ENCODE results near the gene C1QL2.

Gene C1QL2

GRCh38 chr2:119196301-119197125, 38.0 kb upstream of the C1QL2 start:
- Mint-ChIP-seq H3K27me3 (ENCODE audit: low read depth, poor library complexity) (peaks cover 71% of the 10 kb centered on the region), H3K27ac (no peak overlapping the region)

GRCh38 chr2:119195887-119196286, 37.3 kb upstream of the C1QL2 start:
- Mint-ChIP-seq H3K27me3 (ENCODE audit: low read depth, poor library complexity) (peaks cover 69% of the 10 kb centered on the region), H3K36me3 (ENCODE audit: low read depth) (no peaks in the 10 kb centered on the region), H3K4me3 (no peak overlapping the region), H3K9me3 (peaks cover 4% of the 10 kb centered on the region), H3K27ac (no peak overlapping the region), H3K4me1 (peaks cover under 1% of the 10 kb centered on the region)
- TF ChIP-seq CTCF (IDR thresholded peaks at IDR 0.05): no peak
- DNase-seq: no peak

More at GRCh38 chr2:119196301-119197125, 38.0 kb upstream of the C1QL2 start:
- no peak for TF ChIP-seq CTCF (IDR thresholded peaks at IDR 0.05)
- no peaks in the 10 kb centered on the region for H3K36me3 Mint-ChIP-seq (ENCODE audit: low read depth)
- H3K9me3 Mint-ChIP-seq: peaks cover 4% of the 10 kb centered on the region
- H3K4me1 Mint-ChIP-seq: no peaks in the 10 kb centered on the region
- no peak for DNase-seq
- no peak overlapping the region for H3K4me3 Mint-ChIP-seq

GRCh38 chr2:119195001-119195400, 36.5 kb upstream of the C1QL2 start:
- Mint-ChIP-seq H3K36me3 (ENCODE audit: low read depth) (no peaks in the 10 kb centered on the region), H3K27ac (no peak overlapping the region), H3K4me1 (peaks cover 5% of the 10 kb centered on the region), H3K27me3 (ENCODE audit: low read depth, poor library complexity) (peaks cover 66% of the 10 kb centered on the region), H3K9me3 (peaks cover 4% of the 10 kb centered on the region), H3K4me3 (no peak overlapping the region)
- no peak for TF ChIP-seq CTCF (IDR thresholded peaks at IDR 0.05)
- no peak for DNase-seq

- peaks cover 4% of the 10 kb centered on the region for H3K9me3 Mint-ChIP-seq
- peaks cover 5% of the 10 kb centered on the region for H3K4me1 Mint-ChIP-seq
- no peak for TF ChIP-seq CTCF (IDR thresholded peaks at IDR 0.05)
- no peak overlapping the region for H3K4me3 Mint-ChIP-seq
- no peaks in the 10 kb centered on the region for H3K36me3 Mint-ChIP-seq (ENCODE audit: low read depth)
- H3K27me3 Mint-ChIP-seq (ENCODE audit: low read depth, poor library complexity): peaks cover 51% of the 10 kb centered on the region
- H3K27ac Mint-ChIP-seq: no peak overlapping the region
- DNase-seq: no peak
Observed at GRCh38 chr2:119192893-119193292, 34.3 kb upstream of the C1QL2 start.

- no peak overlapping the region for H3K4me3 Mint-ChIP-seq
- no peak for TF ChIP-seq CTCF (IDR thresholded peaks at IDR 0.05)
Observed at GRCh38 chr2:119190321-119191111, 32.0 kb upstream of the C1QL2 start.

More at GRCh38 chr2:119190321-119191111, 32.0 kb upstream of the C1QL2 start:
- Mint-ChIP-seq H3K27ac (no peak overlapping the region), H3K36me3 (ENCODE audit: low read depth) (no peaks in the 10 kb centered on the region), H3K4me1 (peaks cover 5% of the 10 kb centered on the region), H3K27me3 (ENCODE audit: low read depth, poor library complexity) (peaks cover 35% of the 10 kb centered on the region), H3K9me3 (peaks cover 4% of the 10 kb centered on the region)
- DNase-seq: no peak

Data from nephron progenitor cell (in vitro differentiated cells).